WI38 (cell line): ENCODE data around the gene NUP107.

ENCODE experiments used
- H3K4me3 ChIP-seq: 2 replicates; pipeline ENCODE4 v1.5.1; 2011; ENCODE audit warnings: low read depth, mild to moderate bottlenecking, control low read depth, low read length
- CTCF ChIP-seq: IDR thresholded peaks from 2 replicates; pipeline ENCODE4 v1.5.1; 2012; ENCODE audit warnings: low read depth, mild to moderate bottlenecking, control low read depth, low read length

NUP107 gene

DNA sequence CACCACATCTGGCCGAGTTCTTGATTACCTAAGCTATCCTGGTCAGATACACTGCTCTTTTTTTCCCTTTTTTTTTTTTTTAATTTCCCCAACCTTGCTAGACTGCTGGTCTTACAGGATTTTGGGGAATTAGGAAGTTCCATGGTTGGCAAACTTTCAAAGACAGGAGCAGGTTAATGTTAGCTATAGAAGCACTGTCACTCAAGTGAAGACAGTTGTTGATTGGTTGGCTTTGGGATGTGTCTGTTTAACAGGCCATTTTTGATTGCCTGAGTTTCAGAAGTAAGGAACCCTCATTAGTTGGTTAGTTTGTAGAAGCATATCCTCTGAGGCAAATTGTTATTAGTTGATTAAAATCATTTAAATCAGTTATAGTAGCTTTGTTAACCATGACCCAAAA lies 39.3 kb upstream of the NUP107 start:
- H3K4me3 ChIP-seq = no peak overlapping the region
- no peak for TF ChIP-seq CTCF

DNA sequence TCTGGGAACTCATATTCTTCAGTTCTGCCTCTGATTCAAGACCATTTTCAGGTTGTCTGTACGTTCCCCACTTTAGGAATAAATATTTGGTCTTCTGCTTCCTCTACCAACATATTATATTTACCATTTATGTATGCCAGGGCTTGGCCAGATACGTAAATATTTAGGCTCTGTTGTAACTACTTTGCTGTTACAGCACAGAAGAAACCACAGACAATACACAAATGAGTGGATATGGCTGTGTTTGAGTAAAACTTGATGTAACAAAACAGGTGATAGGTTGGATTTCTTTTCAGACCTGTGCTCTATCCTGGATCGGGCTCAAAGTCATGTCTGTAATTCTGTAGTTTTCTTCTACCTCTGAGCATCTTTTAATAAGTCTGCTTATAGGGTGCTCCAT lies 38.6 kb upstream of the NUP107 start:
- no peak for TF ChIP-seq CTCF
- no peak overlapping the region for H3K4me3 ChIP-seq

DNA sequence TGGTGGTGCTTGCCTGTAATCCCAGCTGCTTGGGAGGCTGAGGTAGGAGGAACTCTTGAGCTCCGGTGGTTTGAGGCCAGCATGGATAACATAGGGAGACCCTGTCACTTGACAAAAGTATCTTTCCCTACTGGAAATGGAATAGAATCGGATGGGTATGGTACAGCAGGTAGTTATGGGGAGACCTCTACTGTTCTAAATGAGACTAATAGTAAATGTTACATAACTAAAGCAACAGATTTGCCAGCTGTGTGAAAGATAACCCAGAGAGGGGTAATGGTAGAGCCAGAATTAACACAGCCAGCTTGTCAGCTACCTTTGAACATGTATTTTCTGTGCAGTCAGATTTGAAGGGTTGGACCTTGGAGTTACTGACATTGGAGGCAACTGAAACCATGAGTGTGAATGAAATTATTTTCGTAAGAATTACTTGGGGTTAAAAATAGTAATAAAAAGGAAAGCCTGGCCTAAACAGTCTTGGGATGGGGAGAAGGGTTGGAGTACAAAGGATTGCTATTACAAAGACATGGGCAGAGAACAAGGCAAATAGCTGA lies 21.7 kb upstream of the NUP107 start:
- no peak for TF ChIP-seq CTCF
- no peak overlapping the region for H3K4me3 ChIP-seq

DNA sequence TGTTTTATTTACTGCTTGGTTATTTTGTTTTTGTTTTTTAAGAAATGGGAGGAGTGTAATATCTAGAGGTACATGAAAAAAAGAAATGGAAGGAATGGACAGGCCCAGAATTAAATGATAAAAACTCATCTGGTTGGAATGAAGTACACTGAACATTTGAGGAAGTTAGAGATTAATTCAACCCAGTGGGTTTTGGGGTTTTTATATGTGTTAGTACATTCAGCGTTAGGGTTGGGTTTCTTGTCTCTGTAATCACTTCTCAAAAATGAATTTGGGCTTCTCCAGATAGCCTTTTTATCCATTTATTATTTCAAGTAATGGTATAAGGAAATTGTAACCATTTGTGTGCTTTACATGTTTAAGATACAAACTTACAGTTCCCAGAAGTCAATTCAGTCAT lies 19.5 kb upstream of the NUP107 start:
- H3K4me3 ChIP-seq = no peak overlapping the region
- TF ChIP-seq CTCF = no peak

GRCh38 chr12:68667896-68668295 lies 18.9 kb upstream of the NUP107 start:
- no peak for TF ChIP-seq CTCF
- H3K4me3 ChIP-seq = no peak overlapping the region

DNA sequence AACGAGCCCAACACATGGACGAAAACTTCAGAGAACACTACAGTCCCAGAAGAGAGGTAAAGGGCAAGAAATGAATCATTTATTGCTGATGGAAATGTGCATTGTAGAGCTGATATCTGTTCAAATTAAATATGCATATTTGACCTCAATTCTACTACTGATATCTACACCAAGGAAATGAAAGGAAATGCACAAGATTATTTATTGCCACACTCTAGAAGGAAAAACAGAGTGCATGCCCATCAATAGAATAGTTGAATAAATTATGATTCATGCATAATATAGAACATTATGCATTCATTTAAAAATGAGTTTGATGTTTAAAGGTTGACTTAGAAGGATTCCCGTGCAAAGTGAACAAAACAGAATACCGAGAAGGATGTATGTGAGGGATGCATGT lies 15.6 kb upstream of the NUP107 start:
- no peak overlapping the region for H3K4me3 ChIP-seq
- no peak for TF ChIP-seq CTCF

DNA sequence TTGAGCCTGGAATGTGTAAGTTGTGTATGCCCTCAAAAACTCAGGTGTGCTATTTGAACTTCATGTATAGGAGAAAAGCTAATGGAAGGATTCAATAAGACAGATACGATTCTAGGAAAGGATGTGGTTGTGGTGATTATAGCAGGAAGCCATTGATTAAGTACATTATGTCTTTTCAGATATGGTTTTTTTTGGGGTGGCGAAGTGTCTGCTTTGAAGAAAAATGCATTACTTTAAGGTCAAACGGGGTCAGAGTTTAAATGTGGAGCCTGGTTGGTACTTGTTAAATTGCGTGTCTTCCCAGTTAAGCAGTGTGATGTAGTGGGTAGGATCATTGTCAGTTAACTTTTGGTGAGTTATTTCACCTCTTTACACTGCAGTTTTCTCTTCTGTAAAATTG lies 13.0 kb upstream of the NUP107 start:
- no peak overlapping the region for H3K4me3 ChIP-seq
- no peak for TF ChIP-seq CTCF
